Hepatocyte (in vitro differentiated cells): ENCODE data around the gene TP53I11. TPM values are rescaled to one million over a fixed set of nuclear protein-coding genes. Genes with fewer than 3 reads are reported as not detected.

ENCODE experiments used
- DNase-seq: peaks from one replicate; pipeline ENCODE4 v3.0.0-alpha.2; 2016; ENCODE audit warnings: low spot score
- H2AFZ ChIP-seq: fragments of 200-600 bp; sonication (generic); 2 replicates; pipeline ENCODE4 v1.6.0; 2016; ENCODE audit warnings: antibody characterized with exemption, mild to moderate bottlenecking
- H3K27ac ChIP-seq: fragments of 200-600 bp; sonication (generic); 2 replicates; pipeline ENCODE4 v1.5.1; 2016; ENCODE audit warnings: mild to moderate bottlenecking
- H3K27me3 ChIP-seq: fragments of 200-600 bp; sonication (generic); 2 replicates; pipeline ENCODE4 v1.6.1; 2016
- H3K36me3 ChIP-seq: fragments of 200-600 bp; sonication (generic); replicated peaks from 2 replicates; pipeline ENCODE4 v1.5.1; 2016; ENCODE audit warnings: low read depth; ENCODE audit not compliant: insufficient read depth
- H3K4me1 ChIP-seq: fragments of 200-600 bp; sonication (generic); 2 replicates; pipeline ENCODE4 v1.5.1; 2016; ENCODE audit warnings: mild to moderate bottlenecking, moderate library complexity; ENCODE audit not compliant: insufficient read depth
- H3K4me2 ChIP-seq: fragments of 200-600 bp; sonication (generic); 2 replicates; pipeline ENCODE4 v1.6.0; 2016
- H3K4me3 ChIP-seq: fragments of 200-600 bp; sonication (generic); 2 replicates; pipeline ENCODE4 v1.5.1; 2016; ENCODE audit warnings: mild to moderate bottlenecking
- H3K79me2 ChIP-seq: fragments of 200-600 bp; sonication (generic); 2 replicates; pipeline ENCODE4 v1.6.0; 2017; ENCODE audit warnings: mild to moderate bottlenecking
- H3K9me2 ChIP-seq: fragments of 200-600 bp; sonication (generic); replicated peaks from 2 replicates; pipeline ENCODE4 v1.6.0; 2017; ENCODE audit warnings: mild to moderate bottlenecking; ENCODE audit not compliant: insufficient read depth
- H3K9me3 ChIP-seq: fragments of 200-600 bp; sonication (generic); 2 replicates; pipeline ENCODE4 v1.5.1; 2016; ENCODE audit warnings: low read depth, mild to moderate bottlenecking
- H4K20me1 ChIP-seq: fragments of 200-600 bp; sonication (generic); 2 replicates; pipeline ENCODE4 v1.6.0; 2016; ENCODE audit warnings: mild to moderate bottlenecking; ENCODE audit not compliant: insufficient read depth, poor library complexity, severe bottlenecking
- CTCF ChIP-seq: fragments of 200-600 bp; sonication (generic); IDR thresholded peaks from 2 replicates; pipeline ENCODE4 v1.5.1; 2016; ENCODE audit warnings: antibody characterized with exemption, mild to moderate bottlenecking; ENCODE audit not compliant: poor library complexity
- EZH2 ChIP-seq: fragments of 200-600 bp; sonication (generic); IDR thresholded peaks from 2 replicates; pipeline ENCODE4 v1.6.1; 2016; ENCODE audit warnings: antibody characterized with exemption, mild to moderate bottlenecking, borderline replicate concordance
- EZH2phosphoT487 ChIP-seq: fragments of 200-600 bp; sonication (generic); IDR thresholded peaks from one replicate; pipeline ENCODE4 v1.6.1; 2018; ENCODE audit warnings: antibody characterized with exemption, mild to moderate bottlenecking, low read depth, moderate library complexity; ENCODE audit not compliant: unreplicated experiment, severe bottlenecking
- WGBS: methylation state at CpG from one replicate; pipeline ENCODE4 v1.1.6; 2016; ENCODE audit warnings: low lambda C conversion rate; ENCODE audit errors: missing lambda C conversion rate; 5-methylcytosine and 5-hydroxymethylcytosine counted together
- polyA plus RNA-seq: library from polyadenylated mRNA; unstranded; fragments of >200 nt; fragmentation: Nextera tagmentation; extraction: Ambion mirVana; gene quantifications from 2 replicates; pipeline ENCODE4 v1.2.1, GENCODE V29; 2016
- total RNA-seq: library from RNA; depleted of rRNA; stranded (reverse); fragments of >200 nt; gene quantifications from 2 replicates; pipeline ENCODE4 v1.2.3, GENCODE V29; 2014

Gene TP53I11
- total and polyA plus RNA-seq, 2 experiments from 2014 or later, result 15.4 to 41.8 TPM

GRCh38 chr11:44964526-44965209 is 14.0 kb upstream of the TP53I11 start:
- Histone ChIP-seq H3K4me3 (no peak overlapping the region), H3K79me2 (no peaks in the 10 kb centered on the region), H3K27ac (no peak overlapping the region), H2AFZ (no peak overlapping the region), H3K36me3 (no peaks in the 10 kb centered on the region), H3K9me2 (no peaks in the 10 kb centered on the region), H4K20me1 (no peaks in the 10 kb centered on the region), H3K27me3 (no peaks in the 10 kb centered on the region), H3K4me1 (peaks cover 4% of the 10 kb centered on the region), H3K9me3 (no peaks in the 10 kb centered on the region), H3K4me2 (no peak overlapping the region)
- no peak for DNase-seq
- WGBS, result 70% methylated on average over 9 of the region's 9 CpGs
- TF ChIP-seq EZH2 (no peak), EZH2phosphoT487 (no peak), CTCF (no peak)

GRCh38 chr11:44963948-44964347 is 13.3 kb upstream of the TP53I11 start:
- Histone ChIP-seq H3K27ac (no peak overlapping the region), H3K27me3 (no peaks in the 10 kb centered on the region)
- no peak for TF ChIP-seq EZH2phosphoT487
- no peak for TF ChIP-seq CTCF
- TF ChIP-seq EZH2, result no peak

GRCh38 chr11:44963136-44963535 is 12.5 kb upstream of the TP53I11 start:
- no peaks in the 10 kb centered on the region for H4K20me1 ChIP-seq
- H3K36me3 ChIP-seq, result no peaks in the 10 kb centered on the region
- no peak for TF ChIP-seq EZH2phosphoT487
- no peak for TF ChIP-seq CTCF
- no peak for TF ChIP-seq EZH2
- H3K4me2 ChIP-seq, result no peak overlapping the region
- no peak overlapping the region for H3K27ac ChIP-seq
- H2AFZ ChIP-seq, result no peak overlapping the region
- H3K27me3 ChIP-seq, result no peaks in the 10 kb centered on the region
- H3K4me1 ChIP-seq, result peaks cover 16% of the 10 kb centered on the region
- H3K9me3 ChIP-seq, result no peaks in the 10 kb centered on the region
- no peak for DNase-seq
- no peaks in the 10 kb centered on the region for H3K9me2 ChIP-seq
- no peak overlapping the region for H3K4me3 ChIP-seq
- 76% methylated on average over 7 of the region's 7 CpGs for WGBS
- no peaks in the 10 kb centered on the region for H3K79me2 ChIP-seq

More at GRCh38 chr11:44963948-44964347, 13.3 kb upstream of the TP53I11 start:
- no peak for DNase-seq
- H3K4me2 ChIP-seq, result no peak overlapping the region
- no peaks in the 10 kb centered on the region for H4K20me1 ChIP-seq
- H3K79me2 ChIP-seq, result no peaks in the 10 kb centered on the region
- H3K36me3 ChIP-seq, result no peaks in the 10 kb centered on the region
- no peaks in the 10 kb centered on the region for H3K9me3 ChIP-seq
- H2AFZ ChIP-seq, result no peak overlapping the region
- WGBS, result 100% methylated on average over 1 of the region's 5 CpGs
- H3K4me3 ChIP-seq, result no peak overlapping the region
- peaks cover 10% of the 10 kb centered on the region for H3K4me1 ChIP-seq
- H3K9me2 ChIP-seq, result no peaks in the 10 kb centered on the region

GRCh38 chr11:44962464-44962863 is 11.8 kb upstream of the TP53I11 start:
- TF ChIP-seq EZH2phosphoT487, result no peak
- TF ChIP-seq EZH2, result no peak
- no peak for TF ChIP-seq CTCF
- WGBS, result 69% methylated on average over 3 of the region's 3 CpGs

More at GRCh38 chr11:44962464-44962863, 11.8 kb upstream of the TP53I11 start:
- H3K4me2 ChIP-seq, result no peak overlapping the region
- H3K4me1 ChIP-seq, result peaks cover 19% of the 10 kb centered on the region
- H3K79me2 ChIP-seq, result no peaks in the 10 kb centered on the region
- DNase-seq, result no peak
- H2AFZ ChIP-seq, result no peak overlapping the region
- H3K27me3 ChIP-seq, result no peaks in the 10 kb centered on the region
- no peaks in the 10 kb centered on the region for H3K36me3 ChIP-seq
- no peak overlapping the region for H3K4me3 ChIP-seq
- no peaks in the 10 kb centered on the region for H4K20me1 ChIP-seq
- no peaks in the 10 kb centered on the region for H3K9me3 ChIP-seq
- no peak overlapping the region for H3K27ac ChIP-seq
- H3K9me2 ChIP-seq, result no peaks in the 10 kb centered on the region
